Suppressor macrophage (primary cell): Measurements from ENCODE around the gene NPHP1.
"Not testable (repeated sequence)": the region's sequence is repeated elsewhere in the genome, so short reads cannot be mapped to it uniquely, and the experiment has no call there.

Experiments used
- DNase-seq, 4 experiments: peaks; one replicate each; pipeline ENCODE4 v3.0.0-alpha.2; 2020 to 2022

Gene NPHP1

DNA sequence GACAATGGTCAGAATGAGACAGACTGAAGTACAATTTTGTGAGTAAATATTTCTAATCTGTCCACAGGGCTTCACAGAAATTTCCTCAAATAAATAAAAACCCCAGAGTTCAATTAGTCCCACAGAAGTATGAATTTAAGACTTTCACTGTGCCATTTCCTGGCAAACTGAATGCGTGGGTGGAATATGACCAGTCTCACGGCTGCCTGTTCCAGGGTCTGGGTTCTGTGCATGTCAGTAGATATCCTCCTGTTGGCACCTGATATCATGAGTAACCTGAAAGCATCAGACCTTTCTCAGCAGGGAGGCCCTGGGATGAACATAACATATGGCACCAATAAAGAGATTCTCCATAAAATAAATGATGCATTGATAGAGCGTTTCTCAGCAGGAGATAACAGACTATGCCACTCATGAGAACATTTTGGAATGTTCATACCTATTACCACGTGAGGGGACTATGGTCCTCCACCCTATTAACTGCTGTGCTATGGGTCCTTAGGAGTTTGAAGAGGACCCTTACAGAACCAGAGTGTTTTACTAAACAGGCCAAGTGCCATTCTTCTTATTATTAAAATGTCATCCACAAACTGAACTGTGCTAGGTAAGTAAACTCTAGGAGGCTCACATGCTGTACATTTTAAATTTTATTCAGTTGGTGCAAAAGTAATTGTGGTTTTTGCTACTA lies 78.6 kb downstream of the NPHP1 start:
- DNase-seq = no peak

- DNase-seq = no peak
Observed at GRCh38 chr2:110124939-110125691, 79.7 kb downstream of the NPHP1 start.

DNA sequence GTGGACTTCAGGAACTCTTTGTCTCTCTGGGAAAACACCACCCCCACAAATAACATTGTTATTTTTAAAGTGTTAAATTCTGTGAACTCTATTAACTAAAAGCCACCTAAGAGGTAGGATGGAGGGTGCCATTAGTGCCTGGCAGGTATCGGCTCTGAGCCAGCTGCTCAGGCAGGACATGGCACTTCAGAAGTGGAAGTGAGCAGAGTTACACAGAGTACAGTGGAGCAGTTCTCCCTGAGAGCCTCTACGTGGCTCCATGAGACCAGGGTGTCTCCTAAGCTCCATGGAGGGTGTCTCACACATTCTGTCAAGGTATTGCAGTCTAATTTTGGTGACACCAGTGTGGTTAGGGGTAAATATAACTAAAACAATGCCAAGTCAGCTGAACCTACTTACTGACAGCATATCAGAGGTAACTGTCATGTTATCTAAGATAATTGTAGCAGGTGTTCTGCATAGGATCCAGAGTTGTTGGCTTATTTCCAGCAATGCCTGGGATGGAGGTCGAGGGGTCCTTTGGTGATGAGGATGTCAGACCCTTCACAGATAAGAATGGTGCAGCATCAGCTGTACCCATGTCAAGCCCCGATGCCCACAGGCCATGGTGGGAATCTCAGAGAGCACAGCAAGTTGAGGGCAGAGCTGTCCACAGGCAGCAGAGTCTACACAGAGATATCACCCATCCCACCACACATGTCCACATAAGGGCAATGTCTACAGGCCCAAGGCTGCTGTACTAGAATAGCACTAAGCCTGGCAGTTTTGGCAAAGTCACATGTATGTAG lies 80.6 kb downstream of the NPHP1 start:
- DNase-seq = no peak

GRCh38 chr2:110121592-110121991 lies 83.2 kb downstream of the NPHP1 start:
- no peak for DNase-seq

DNA sequence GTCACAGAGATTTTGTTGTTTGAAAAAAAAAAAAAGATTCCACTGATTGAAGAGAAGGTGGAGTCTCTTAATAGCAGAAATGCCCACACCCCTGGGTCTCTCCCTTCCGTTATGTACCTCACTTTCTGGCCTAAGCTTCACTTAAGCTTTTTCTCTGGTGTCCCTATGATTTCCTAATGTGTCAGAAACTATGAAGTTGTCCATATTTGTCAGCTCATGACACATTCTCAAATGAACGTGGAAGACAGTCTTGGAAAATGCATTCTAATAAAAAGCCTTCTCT lies 83.8 kb downstream of the NPHP1 start:
- DNase-seq = no peak

GRCh38 chr2:110120171-110121051 lies 84.4 kb downstream of the NPHP1 start:
- DNase-seq = no peak

DNA sequence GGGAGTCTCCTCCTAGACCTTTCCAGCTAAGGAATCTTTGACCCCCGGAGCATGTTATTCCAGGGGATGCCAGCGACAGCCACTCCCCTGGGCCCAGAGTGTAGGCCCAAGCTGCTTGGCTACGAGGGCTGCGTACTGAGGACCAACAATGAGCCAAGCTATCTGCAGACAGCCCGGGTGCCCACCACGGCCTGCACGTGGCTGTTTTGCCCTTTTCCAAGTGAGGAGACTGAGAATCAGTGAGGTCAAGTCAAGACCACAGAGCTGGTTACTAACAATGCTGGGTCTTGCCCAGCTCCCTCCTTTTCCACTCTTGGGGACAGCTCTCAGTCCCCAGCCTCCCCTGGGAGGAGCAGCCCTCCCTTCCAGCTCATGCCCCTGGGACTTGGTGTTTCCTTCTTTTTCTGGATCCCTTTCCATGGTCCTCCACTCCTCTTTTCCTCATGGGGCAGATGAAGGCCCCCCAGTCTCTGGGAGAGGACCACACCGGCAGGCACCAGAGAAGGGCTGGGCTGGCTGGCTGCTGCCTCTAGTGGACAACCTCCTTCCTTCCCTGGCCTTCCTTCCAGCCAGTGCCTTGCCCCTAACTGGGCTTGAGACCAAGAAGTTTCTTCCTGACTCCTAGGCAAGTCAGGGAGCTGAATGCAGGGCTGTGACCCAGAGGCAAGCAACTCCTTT lies 88.6 kb downstream of the NPHP1 start:
- peak in 3 of 4 experiments; percentile 14 to 23 (median 14) for DNase-seq

DNA sequence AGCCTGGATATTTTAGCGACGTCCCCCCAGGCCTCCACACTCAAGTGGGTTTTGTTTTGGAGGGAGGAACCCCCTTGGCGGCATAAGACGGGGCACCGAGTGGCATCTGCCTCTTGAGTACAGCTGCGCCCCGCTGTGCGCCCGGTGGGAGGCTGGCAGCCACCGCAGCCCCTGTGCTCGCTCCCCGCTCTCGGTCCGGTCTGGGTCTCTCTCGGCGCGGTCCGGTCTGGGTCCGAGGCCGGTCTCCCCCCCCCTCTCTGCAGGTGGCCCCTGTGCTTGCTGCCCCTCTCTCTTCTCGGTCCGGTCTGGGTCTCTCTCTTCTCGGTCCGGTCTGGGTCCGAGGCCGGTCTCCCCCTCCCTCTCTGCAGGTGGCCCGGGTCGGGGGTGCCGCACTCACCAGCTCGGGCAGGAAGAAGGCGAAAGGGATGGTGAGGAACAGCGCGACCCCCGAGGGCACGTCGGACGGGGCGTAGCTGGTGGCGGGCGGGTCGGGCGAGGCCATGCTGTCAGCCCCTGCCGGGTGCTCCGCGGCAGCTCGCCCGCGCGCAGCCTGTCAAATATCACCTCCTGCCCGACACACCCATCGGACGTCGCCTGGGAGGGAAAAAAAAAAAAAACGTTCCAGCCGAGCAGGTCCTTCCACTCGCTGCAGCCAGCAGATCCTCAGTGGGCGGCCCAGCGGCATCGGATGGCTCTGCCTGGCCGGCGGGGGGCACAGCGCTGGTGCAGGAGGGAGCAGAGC lies 89.4 kb downstream of the NPHP1 start, which contains the start of gene MALL:
Gene MALL, minus strand, starts transcription at position 532 of the 742 bp plus-strand sequence. Its CDS starts 30 bp downstream, at position 502.
- no peak for DNase-seq

- DNase-seq = no peak
Observed at GRCh38 chr2:110114831-110115255, 90.0 kb downstream of the NPHP1 start.

DNA sequence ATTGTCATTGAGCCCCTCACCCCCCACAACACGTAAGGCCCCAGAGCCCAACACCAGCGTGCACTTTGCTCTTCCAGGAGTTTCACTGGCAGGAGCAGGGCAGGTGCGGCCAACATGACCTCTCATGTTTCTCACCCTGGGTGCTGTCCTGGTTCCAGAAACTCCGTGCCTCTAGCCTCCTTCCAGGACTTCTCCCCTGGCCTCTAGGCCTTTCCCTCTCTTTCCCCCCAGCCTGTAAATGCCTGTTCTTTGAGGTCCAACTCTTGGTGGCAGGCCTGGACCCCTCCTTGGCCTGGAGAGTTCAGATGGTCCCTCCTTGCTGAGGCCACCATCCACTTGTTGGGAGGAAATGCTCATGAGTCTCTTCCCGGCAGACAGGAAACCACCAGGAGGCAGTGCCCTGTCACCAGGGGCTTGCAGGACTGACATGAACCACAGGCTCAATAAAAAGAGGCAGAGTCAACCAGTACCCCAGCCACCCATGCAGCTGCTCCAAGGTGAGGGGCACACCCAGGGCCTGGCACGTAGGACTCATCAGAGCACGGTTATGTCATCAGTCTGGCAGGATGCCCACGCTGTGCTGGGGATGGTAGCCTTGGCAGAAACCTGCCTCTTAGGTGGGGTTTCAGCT lies 90.7 kb downstream of the NPHP1 start:
- DNase-seq = no peak

DNA sequence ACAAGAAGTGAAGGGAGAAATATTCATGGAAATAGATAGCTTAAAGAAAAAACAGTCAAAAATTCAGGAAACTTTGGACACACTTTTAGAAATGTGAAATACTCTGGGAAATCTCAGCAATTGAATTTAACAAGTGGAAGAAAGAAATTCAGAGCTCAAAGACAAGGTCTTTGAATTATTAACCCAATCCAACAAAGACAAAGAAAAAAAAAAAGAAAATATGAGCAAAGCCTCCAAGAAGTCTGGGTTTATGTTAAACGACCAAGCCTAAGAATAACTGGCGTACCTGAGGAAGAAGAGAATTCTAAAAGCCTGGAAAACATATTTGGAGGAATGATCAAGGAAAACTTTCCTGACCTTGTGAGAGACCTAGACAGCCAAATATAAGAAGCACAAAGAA lies 96.5 kb downstream of the NPHP1 start:
- not testable (repeated sequence) for DNase-seq

- DNase-seq = peak in 1 of 4 experiments; percentile 6
Observed at GRCh38 chr2:110107092-110108079, 97.4 kb downstream of the NPHP1 start.

- no peak for DNase-seq
Observed at GRCh38 chr2:110106642-110107041, 98.2 kb downstream of the NPHP1 start.

DNA sequence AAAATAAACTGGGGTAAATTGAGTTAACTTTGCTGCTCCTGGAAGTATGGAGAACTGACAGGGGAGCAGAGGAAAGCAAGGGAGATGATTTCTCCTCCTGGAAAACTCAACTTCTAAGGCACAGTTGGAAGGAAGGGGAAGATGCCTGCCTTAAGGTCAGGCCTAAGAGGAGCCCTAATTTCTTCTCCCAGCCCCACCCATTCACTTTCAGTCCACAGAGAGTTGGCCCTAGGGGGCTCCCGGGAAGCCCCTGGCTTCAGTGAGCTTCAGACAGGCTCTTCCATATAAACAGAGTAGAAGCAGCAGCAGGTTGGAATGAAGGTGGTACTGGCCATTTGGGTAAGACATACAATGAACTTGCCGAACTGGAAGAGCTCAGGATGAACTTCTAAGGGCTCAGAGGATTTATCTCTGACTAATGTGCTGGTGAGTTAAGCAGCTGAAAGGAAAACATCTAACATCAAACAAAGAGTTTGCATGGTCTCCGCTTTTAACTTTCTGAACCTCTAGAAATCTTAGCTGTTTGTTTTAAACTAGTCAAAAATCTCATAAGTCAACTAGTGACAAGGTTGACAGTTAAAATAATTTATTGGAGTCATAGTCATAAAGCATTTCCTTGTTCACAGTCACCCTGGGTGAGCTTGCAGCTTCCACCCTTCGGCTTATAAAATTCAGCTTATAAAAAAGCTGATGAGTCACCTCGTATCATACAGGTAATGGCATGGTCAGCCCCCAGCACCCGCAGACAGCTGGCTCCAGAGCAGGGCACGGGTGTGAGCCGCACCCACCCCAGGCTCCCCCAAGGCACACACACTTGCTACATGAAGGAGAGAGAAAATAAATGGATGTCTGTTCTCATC lies 99.0 kb downstream of the NPHP1 start:
- no peak for DNase-seq

DNA sequence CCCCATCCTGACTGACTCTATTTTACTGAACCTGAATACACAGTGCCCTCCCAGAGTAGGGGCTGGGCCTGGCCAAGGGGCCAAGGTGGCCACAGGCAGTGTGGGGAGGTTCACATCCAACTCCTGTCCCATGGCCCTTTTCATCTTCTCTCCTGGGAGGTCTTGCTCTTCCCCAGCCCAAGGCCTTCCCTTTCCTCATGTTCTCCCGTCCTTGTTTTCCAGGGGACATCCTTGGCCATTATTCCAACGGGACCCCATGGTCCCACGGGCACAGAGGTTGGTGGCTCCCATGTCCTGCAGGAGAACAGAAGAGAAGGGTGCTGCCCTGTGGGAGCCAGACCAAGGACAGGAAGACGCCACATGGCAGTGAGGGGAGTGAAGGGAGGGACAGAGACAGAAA lies 99.6 kb downstream of the NPHP1 start:
- no peak for DNase-seq

GRCh38 chr2:110104025-110104771 lies 100.6 kb downstream of the NPHP1 start:
- no peak for DNase-seq
